Activated naive CD8-positive, alpha-beta T cell treated with anti-CD3 and anti-CD28 coated beads, Interleukin-2, amount 10 ng/mL, durations not matched to agents 7 days and 5 days (primary cell): ENCODE measurements around the gene ANK2. TPM values are rescaled to one million over a fixed set of nuclear protein-coding genes. Genes with fewer than 3 reads are reported as not detected.

Source experiments
- ATAC-seq: fragments of 150-1000 bp; cut with Tn5 transposase; one replicate; pipeline ENCODE4 v1.10.0; 2021; ENCODE audit warnings: low read depth, moderate library complexity
- POLR2A ChIA-PET: fragments of 350-600 bp; sonication (Branson Sonifier 250); formaldehyde crosslinking; loops from one replicate; lab custom pipeline; 2021; ENCODE audit warnings: antibody characterized with exemption; lab: Charles Lee
- DNase-seq: peaks from one replicate; pipeline ENCODE4 v3.0.0; 2021
- H3K27ac Mint-ChIP-seq: one replicate; pipeline ENCODE4 v1.8.0; 2022; ENCODE audit warnings: mild to moderate bottlenecking, mixed read lengths
- H3K27me3 Mint-ChIP-seq: one replicate; pipeline ENCODE4 v1.8.0; 2022; ENCODE audit warnings: mild to moderate bottlenecking, moderate library complexity, mixed read lengths
- H3K36me3 Mint-ChIP-seq: one replicate; pipeline ENCODE4 v1.8.0; 2021; ENCODE audit warnings: mild to moderate bottlenecking, mixed read lengths
- H3K4me1 Mint-ChIP-seq: one replicate; pipeline ENCODE4 v1.8.0; 2021; ENCODE audit warnings: mixed read lengths
- H3K4me3 Mint-ChIP-seq: one replicate; pipeline ENCODE4 v1.8.0; 2022; ENCODE audit warnings: mild to moderate bottlenecking, moderate library complexity, mixed read lengths
- H3K9me3 Mint-ChIP-seq: one replicate; pipeline ENCODE4 v1.8.0; 2021; ENCODE audit warnings: mixed read lengths
- total RNA-seq, 2 experiments: library from RNA; stranded (reverse); gene quantifications; one replicate each; pipeline ENCODE4 v1.2.3, GENCODE V29; 2021

ANK2 gene
- total RNA-seq, 2 experiments from 2014 or later: 0.69 to 1.8 TPM

DNA sequence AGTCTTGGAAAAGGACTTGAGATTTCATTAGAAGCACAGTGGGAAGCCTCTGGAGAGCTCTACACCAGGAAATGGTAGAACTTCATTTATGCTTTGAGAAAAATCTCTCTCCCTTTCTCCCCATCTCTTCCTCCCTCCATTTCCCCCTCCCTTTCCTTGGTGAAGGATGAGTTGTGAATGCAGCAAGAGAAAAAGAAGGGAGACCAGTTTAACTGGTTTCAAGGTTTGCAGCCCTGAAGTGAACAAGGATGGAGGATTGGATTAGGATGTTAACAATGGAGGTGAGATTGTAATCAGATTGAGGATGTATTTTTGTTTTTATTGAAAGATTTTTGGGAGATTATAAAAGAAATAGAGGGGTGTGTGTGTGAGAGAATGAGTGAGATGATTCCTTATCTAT lies 99.5 kb downstream of the ANK2 start:
- H3K9me3 Mint-ChIP-seq: no peaks in the 10 kb centered on the region
- no peak overlapping the region for H3K27ac Mint-ChIP-seq
- ATAC-seq: no peak
- H3K27me3 Mint-ChIP-seq: peaks cover 3% of the 10 kb centered on the region
- no peaks in the 10 kb centered on the region for H3K36me3 Mint-ChIP-seq
- H3K4me3 Mint-ChIP-seq: no peak overlapping the region
- POLR2A ChIA-PET: no interaction called here
- DNase-seq: no peak
- H3K4me1 Mint-ChIP-seq: peaks cover 1% of the 10 kb centered on the region

DNA sequence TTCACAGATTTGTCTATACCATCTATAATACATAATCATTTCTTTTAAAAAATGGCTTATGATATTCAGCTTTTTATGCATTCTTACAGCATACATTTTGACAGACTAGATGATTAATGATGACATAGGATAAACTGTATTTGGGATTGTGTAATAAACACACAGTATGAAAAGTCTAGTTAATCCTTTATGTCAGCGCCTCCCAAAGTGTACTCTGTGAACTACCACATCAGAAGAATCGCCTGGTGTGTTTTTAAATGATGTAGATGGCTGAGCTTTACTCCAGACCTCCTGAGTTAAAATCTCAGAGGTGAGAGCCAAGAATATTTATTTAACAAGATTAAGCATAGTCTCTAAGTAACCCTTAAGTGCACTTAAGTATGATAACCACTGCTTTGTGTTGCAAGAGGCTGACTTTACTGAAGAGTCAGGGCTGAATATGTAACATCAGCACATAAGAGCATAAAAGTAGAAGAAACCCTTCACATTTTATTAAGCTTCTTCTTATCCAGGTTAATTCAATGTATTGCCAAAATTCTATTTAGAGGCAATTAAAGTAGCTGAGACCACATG lies 104.2 kb downstream of the ANK2 start:
- H3K27me3 Mint-ChIP-seq: no peaks in the 10 kb centered on the region
- H3K27ac Mint-ChIP-seq: no peak overlapping the region
- H3K4me3 Mint-ChIP-seq: no peak overlapping the region
- H3K9me3 Mint-ChIP-seq: no peaks in the 10 kb centered on the region
- no peak for ATAC-seq
- POLR2A ChIA-PET: no interaction called here
- DNase-seq: no peak
- H3K4me1 Mint-ChIP-seq: no peaks in the 10 kb centered on the region
- no peaks in the 10 kb centered on the region for H3K36me3 Mint-ChIP-seq

DNA sequence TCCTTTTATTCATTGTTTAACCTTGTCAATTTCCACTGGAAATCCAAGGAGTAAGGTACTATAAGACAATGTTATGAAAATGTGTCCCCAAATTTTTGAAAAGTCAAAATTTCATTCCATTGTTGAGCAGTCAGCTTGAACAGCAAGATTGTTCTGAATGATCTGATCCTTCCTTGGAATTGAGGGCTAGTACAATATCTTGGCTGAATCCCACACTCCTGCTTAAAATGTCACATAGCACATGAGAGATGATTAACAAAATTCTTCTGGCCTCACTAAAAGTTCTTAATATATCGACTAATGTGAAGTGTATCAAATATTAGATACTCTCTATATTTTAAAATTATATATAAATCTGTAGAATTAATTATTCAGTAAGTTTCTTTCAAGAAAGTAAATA lies 104.8 kb downstream of the ANK2 start:
- Mint-ChIP-seq H3K36me3 (no peaks in the 10 kb centered on the region), H3K9me3 (no peaks in the 10 kb centered on the region), H3K27me3 (no peaks in the 10 kb centered on the region), H3K27ac (no peak overlapping the region), H3K4me1 (no peaks in the 10 kb centered on the region), H3K4me3 (no peak overlapping the region)
- POLR2A ChIA-PET: no interaction called here
- DNase-seq (no peak), ATAC-seq (no peak)

DNA sequence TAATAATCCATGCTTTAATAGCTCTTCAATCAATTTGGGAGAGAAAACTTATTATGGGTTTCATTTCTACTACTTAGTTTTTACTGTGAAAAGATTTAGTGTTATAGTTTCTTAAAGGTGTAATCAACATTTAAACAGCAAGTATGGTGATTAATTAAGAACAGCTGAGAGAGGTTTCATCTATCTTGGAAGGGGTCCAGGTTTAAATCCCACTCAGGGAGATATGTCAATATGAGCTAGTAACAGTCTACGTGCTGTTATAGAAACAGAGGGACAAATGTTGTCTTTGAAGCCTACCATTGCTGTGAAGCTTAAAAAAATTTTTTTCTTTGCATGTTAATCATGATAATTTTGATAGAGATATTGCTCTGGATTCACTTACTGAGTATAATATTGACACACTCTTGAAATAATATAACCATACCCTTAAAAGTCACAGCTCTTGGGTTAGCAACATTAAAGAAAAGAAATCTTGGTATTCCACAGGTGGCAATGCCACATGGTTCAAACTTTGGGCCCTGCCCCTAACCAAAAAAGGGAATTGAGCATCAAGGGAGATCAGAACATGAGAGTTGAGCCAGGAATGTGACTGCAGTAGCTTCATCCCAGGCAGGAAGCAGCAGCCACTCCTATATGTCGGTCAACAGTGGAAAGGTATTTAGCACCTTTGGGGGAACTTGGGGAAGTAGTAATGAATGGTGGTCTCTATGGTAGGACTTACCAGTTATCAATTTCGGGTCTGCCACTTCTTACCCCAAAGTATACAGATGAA lies 107.8 kb downstream of the ANK2 start:
- no peak for ATAC-seq
- H3K4me3 Mint-ChIP-seq: no peak overlapping the region
- no peaks in the 10 kb centered on the region for H3K27me3 Mint-ChIP-seq
- H3K9me3 Mint-ChIP-seq: no peaks in the 10 kb centered on the region
- no peak for DNase-seq
- POLR2A ChIA-PET: no interaction called here
- H3K4me1 Mint-ChIP-seq: no peaks in the 10 kb centered on the region
- H3K36me3 Mint-ChIP-seq: no peaks in the 10 kb centered on the region
- H3K27ac Mint-ChIP-seq: no peak overlapping the region

DNA sequence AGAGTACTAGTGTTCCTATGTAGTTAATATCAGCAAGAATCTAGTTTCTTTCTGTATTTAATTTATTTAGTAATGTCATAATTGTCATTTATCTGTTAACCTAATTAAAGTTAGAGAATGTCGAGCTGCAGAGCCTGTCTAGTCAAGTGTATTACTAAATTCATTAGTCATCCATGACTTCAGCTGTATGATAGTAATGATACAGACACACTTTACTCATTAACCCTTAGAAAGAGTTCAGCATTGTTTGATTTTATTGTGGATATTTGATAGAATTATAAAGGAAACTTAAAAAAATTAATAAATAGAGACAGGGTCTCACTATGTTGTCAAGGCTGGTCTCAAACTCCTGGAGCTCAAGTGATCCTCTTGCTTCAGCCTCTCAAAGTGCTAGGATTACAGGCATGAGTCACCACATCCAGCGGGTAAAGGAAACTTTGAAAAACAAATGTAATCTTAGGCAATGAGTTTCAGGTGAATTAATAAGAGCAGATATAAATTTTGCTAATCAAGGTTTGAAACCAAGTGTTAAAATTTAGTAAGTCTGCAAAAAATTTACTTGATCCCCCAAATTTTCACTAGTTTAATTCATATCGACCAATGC lies 110.6 kb downstream of the ANK2 start:
- no peak for ATAC-seq
- no peak overlapping the region for H3K4me3 Mint-ChIP-seq

DNA sequence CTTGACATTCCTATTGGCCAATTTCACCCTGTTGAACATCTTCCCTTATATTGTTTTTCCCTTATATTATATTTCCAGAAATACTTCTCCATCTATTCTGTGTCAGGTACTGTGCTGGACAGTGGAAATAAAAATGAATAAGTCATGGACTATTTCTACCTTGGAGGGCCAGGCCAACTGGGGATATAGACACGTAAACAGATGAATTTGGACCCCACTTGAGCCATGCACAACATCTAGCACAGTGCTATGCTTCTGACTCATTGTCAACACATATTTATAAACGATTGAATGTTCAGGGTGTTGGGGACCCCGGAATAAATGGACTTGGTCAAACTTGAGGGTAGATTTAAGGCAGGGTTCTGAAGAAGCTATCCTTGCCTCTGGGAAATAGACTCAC lies 111.1 kb downstream of the ANK2 start:
- peaks cover 5% of the 10 kb centered on the region for H3K27me3 Mint-ChIP-seq
- ATAC-seq (no peak), DNase-seq (no peak)
- POLR2A ChIA-PET: no interaction called here
- no peaks in the 10 kb centered on the region for H3K9me3 Mint-ChIP-seq
- no peak overlapping the region for H3K27ac Mint-ChIP-seq
- H3K36me3 Mint-ChIP-seq: no peaks in the 10 kb centered on the region
- H3K4me1 Mint-ChIP-seq: no peaks in the 10 kb centered on the region
- no peak overlapping the region for H3K4me3 Mint-ChIP-seq

More for the DNA sequence above, 110.6 kb downstream of the ANK2 start:
- POLR2A ChIA-PET: no interaction called here
- Mint-ChIP-seq H3K36me3 (no peaks in the 10 kb centered on the region), H3K27me3 (peaks cover 5% of the 10 kb centered on the region), H3K9me3 (no peaks in the 10 kb centered on the region), H3K4me1 (no peaks in the 10 kb centered on the region), H3K27ac (no peak overlapping the region)
- DNase-seq: no peak

DNA sequence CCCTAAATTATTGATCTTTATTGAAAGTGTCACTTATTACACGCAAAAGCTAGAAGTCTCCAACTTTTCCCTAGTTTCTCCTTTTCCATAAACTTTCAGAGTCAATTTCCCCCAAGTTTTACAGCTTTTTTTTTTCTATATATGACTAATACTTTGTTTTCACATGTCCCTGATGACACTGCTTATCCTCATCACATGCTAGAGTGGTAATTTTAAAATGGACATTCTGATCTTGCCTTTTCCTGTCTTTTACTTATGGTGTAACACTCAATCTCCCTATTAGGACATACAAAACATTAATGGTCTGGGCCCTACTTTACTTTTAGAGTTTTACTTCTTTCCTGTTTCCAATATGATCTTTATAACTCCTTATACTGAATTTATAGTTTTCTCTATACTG lies 112.6 kb downstream of the ANK2 start:
- no peaks in the 10 kb centered on the region for H3K4me1 Mint-ChIP-seq
- DNase-seq (no peak), ATAC-seq (no peak)
- H3K27me3 Mint-ChIP-seq: peaks cover 5% of the 10 kb centered on the region
- H3K36me3 Mint-ChIP-seq: no peaks in the 10 kb centered on the region
- no peak overlapping the region for H3K27ac Mint-ChIP-seq
- H3K4me3 Mint-ChIP-seq: no peak overlapping the region
- H3K9me3 Mint-ChIP-seq: no peaks in the 10 kb centered on the region
- POLR2A ChIA-PET: no interaction called here

DNA sequence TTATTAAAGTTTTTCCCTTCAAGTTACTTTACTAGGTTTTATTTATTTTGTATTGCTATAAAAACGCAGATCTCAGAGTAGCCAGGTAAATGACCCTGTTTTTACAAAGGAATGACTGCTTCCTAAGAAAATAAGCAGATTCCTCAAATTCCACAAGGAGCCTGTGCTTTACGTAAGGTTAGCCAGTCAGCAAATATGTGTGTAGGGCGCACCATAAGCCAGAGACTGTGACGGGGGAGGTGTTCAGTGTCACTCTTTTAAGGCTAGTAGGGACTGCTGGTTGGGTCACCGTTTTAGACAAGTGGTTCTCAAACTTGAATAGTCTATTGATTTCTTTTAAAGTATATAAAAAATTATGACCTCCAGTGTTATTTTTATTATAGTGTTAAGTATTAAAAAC lies 119.9 kb downstream of the ANK2 start:
- POLR2A ChIA-PET: no interaction called here
- DNase-seq (no peak), ATAC-seq (no peak)
- Mint-ChIP-seq H3K36me3 (no peaks in the 10 kb centered on the region), H3K9me3 (no peaks in the 10 kb centered on the region), H3K27ac (no peak overlapping the region), H3K27me3 (no peaks in the 10 kb centered on the region), H3K4me3 (no peak overlapping the region), H3K4me1 (no peaks in the 10 kb centered on the region)

DNA sequence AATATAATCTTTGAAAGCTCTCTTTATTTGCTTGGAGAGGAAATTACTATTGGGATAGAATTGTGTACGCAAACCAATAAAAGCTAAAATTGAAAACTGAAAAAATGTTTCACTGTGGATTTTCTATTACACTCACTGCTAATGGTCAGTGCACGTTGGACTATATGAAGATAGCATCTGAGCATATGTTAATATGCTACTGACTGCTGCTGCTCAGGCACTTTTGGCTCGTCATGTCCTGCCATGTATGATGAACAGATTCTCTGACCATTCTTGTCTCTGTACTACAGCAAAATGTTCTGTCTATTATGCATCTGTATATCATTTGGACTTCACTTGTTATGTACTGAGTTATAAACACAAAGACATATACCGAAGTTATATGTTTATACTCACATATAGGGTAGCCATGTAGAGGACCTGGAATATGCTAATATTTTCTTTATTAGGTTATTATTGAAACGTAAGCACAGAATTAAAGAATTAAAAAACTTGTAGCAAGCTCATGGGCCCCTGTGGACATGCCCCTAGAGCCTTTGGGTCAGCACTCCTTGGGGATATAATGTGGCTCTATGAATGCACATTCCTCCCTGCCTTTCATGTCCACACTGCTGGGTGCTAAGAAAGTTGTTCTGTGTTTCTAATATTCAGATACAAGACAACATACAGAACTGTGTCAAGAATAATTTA lies 120.8 kb downstream of the ANK2 start:
- POLR2A ChIA-PET: no interaction called here
- no peak for ATAC-seq
- DNase-seq: no peak
- Mint-ChIP-seq H3K4me1 (no peaks in the 10 kb centered on the region), H3K4me3 (no peak overlapping the region), H3K27me3 (no peaks in the 10 kb centered on the region), H3K27ac (no peak overlapping the region), H3K36me3 (no peaks in the 10 kb centered on the region), H3K9me3 (no peaks in the 10 kb centered on the region)

DNA sequence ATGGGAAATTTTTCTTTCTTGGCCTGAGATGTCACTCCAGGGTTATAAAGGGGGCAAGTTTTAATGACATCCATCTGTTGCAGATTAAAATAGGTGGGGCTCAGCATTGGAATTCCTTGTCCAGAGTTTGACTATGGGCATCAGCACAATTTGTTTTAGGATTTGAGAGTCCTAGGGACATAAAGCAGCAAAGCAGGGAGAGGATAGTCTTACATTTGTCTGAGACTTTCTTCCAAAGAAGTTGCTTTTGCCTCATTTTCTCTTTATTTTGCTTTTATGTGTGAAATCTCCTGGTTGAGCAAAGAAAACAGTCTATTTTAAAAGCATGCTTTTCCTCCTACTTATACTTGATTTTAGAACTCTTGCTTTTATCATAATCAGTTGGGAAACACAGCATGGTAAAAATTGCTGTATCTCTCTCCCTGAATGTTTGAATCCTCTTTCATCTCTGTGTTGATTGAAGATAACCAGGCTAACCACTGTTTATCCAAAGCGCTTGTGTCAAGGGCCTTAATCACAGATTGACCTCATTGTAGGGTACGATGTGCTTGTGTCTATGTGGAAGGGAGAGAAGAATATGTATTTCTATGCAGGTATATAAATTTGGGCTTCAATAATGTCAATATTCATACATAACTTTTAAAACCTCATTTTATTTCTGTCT lies 121.5 kb downstream of the ANK2 start:
- Mint-ChIP-seq H3K27ac (no peak overlapping the region), H3K36me3 (no peaks in the 10 kb centered on the region), H3K4me3 (no peak overlapping the region), H3K27me3 (no peaks in the 10 kb centered on the region), H3K4me1 (no peaks in the 10 kb centered on the region), H3K9me3 (no peaks in the 10 kb centered on the region)
- POLR2A ChIA-PET: no interaction called here
- ATAC-seq: no peak
- no peak for DNase-seq

DNA sequence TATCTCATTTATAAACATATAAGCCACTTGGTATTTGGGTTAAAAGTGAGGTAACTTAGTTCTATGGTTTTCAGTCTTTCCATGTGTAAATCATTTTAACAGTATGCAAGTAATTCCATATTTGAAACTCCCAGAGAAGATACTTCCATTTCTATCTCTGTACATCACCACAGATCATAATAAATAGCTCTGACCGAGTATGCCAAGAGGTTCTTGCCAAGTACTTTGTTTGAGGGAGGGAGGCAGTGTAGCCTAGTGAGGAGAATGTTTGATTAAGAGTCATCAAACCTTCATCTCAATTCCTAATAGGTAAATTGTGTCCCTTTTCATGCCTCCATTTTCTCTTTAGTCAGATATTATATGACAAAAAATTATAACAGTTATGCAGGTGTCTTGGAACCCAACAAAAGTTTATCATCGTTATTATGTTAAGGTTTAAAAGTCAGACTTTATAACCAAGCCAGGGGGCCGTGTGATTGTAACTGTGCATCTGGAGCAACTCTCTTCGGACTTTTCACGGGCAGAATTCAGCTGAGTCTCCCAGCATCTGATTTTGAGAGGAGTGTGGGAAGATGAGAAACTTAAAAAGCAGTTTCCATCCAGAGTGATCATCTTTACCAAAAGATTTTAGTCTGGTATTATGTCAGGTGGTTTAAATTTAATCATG lies 123.8 kb downstream of the ANK2 start:
- H3K27ac Mint-ChIP-seq: no peak overlapping the region
- H3K36me3 Mint-ChIP-seq: no peaks in the 10 kb centered on the region
- no peak overlapping the region for H3K4me3 Mint-ChIP-seq
- POLR2A ChIA-PET: no interaction called here
- H3K9me3 Mint-ChIP-seq: no peaks in the 10 kb centered on the region
- no peak for ATAC-seq
- no peaks in the 10 kb centered on the region for H3K4me1 Mint-ChIP-seq
- no peaks in the 10 kb centered on the region for H3K27me3 Mint-ChIP-seq
- no peak for DNase-seq

DNA sequence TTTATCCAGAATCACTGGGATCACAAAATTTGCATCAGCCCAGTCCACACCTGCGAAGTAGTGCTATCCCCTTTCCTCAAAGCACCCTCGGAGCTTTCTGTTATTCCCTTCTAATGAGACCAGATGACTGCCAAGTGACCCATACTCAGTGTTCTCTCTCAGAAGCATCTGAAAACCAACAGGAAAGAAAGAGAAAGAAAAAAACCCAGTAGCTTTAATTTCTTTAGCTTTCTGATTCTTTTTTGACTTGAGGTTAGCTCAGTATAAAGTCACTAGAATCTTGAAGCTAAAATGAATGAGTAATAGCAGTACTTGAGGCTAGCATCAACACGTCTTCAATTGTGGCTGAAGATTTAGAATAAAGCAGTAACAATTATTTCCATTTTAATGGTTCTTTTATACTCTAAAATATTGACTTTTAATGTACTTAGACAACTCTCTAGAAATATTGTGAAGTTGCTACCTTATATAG lies 124.4 kb downstream of the ANK2 start:
- ATAC-seq (no peak), DNase-seq (no peak)
- no peak overlapping the region for H3K27ac Mint-ChIP-seq
- H3K9me3 Mint-ChIP-seq: no peaks in the 10 kb centered on the region
- POLR2A ChIA-PET: no interaction called here
- H3K4me1 Mint-ChIP-seq: no peaks in the 10 kb centered on the region
- no peaks in the 10 kb centered on the region for H3K27me3 Mint-ChIP-seq
- H3K36me3 Mint-ChIP-seq: no peaks in the 10 kb centered on the region
- H3K4me3 Mint-ChIP-seq: no peak overlapping the region

DNA sequence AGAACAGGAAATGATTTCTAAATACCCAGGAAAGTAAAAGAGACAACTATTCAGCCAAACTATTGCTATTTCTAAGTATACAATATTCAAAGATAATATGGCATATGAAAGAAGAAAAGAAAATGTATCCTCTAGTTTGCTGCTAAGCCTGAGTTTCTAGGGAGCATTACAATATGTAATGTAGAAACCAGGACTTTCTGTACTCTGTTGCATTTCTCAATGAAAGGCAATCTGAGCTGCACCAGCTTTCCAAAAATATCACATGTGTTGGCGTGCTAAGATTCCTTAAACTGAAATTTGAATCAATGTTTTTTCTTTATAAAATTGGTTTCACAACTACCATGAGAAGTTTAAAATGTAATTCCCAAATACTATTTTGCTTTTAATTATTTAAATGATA lies 129.6 kb downstream of the ANK2 start:
- no peaks in the 10 kb centered on the region for H3K36me3 Mint-ChIP-seq
- H3K27ac Mint-ChIP-seq: no peak overlapping the region
- no peaks in the 10 kb centered on the region for H3K4me1 Mint-ChIP-seq
- no peaks in the 10 kb centered on the region for H3K27me3 Mint-ChIP-seq
- H3K4me3 Mint-ChIP-seq: no peak overlapping the region
- no peaks in the 10 kb centered on the region for H3K9me3 Mint-ChIP-seq
- no peak for ATAC-seq
- no peak for DNase-seq
- POLR2A ChIA-PET: no interaction called here
